ENCODE measurements around the gene CKS1B.

DNA sequence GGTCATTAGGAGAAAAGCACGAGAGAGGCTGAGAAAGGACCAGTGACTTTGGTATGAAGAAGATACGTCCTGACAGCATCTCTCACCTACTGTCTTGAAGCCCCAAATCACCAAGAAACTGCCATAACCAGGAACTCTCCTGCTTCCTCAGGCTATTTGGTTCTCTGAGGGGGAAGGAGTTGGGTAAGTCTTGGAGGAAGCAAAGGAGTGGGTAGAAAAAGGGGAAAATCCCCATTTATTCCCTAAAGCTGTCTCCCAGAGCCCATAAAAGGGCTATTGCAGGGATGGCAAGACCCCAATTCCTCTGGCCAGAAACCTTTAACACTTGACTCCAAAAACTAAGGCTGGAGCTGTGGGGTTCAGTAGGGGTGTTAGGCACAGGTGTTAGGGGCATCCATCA, 16.4 kb upstream of the CKS1B start:
- TF ChIP-seq CTCF (IDR thresholded peaks at IDR 0.05; ENCODE audit: low read length) (no peak), EZH2 (IDR thresholded peaks at IDR 0.05; ENCODE audit: borderline replicate concordance, low read length) (no peak)
